ENCODE results near the gene TMEM196. TPM values are rescaled to one million over a fixed set of nuclear protein-coding genes. Genes with fewer than 3 reads are reported as not detected.

TMEM196 gene
- not detected for total RNA-seq

DNA sequence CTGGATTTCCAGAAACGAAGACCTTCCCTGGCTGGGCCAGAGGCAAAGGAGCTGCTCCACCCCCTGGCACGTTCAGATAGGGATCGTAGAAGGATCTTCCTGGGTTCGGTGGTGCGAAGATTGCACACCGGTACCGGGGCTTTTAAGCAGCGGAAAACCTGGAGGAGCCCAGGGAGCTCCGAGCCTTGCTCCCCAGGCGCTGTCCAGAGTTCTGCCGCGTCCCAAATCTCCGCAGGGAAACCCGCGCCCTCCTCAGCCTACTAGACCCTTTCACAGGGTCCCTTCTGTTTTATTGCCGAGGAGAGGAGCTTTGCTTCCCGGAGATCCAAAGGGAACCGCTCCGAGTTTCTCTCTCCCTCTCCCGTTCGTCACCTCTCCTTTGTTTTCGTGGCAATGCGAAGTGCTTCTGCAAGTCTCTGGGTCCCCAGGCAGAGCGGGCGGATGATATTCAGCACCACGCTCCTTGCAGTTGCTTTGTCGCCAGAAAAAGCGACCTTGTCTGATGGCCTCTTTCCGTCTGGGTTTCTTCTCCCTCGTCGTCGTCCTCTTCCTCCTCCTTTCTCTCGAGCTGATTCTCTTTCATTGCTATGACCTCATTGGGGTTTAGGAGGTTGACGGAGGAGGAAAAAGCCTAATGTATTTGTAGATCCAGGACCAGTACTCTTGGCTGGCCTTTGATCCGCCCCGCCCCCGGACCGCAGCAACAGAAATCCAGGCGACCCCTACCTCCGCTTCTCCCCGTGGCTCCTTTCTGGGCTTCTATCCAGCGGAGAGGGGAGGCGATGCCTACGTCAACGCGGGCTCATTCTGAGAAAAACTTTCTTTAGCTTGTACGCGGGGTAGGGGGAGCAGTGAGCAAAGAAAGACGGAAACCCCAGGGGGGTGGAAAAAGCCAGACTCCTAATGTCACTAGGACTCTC, at the start of gene TMEM196:
TSS of gene TMEM196 (minus strand) at position 777 of the 920 bp plus-strand sequence. CDS start 921 bp downstream, outside the sequence.
- Histone ChIP-seq H3K27ac (no peak within 1 kb of the TSS), H3K9me3 (no peaks in the 10 kb centered on the region), H3K4me1 (peaks cover 0 to 19% (median 4%) of the 10 kb centered on the region in 4 donors), H3K27me3 (peaks cover 0 to 44% of the 10 kb centered on the region in 2 donors), H3K36me3 (no peaks in the 10 kb centered on the region), H3K4me3 (peak within 1 kb of the TSS; percentile 5 to 36 (median 14))
- WGBS, 2 donors = 2 to 3% methylated on average over 48 to 49 of the region's 49 CpGs
- TF ChIP-seq POLR2A (IDR thresholded peaks at IDR 0.05) (no peak), EP300 (IDR thresholded peaks at IDR 0.05) (no peak)
- TF ChIP-seq, protein P1, sequence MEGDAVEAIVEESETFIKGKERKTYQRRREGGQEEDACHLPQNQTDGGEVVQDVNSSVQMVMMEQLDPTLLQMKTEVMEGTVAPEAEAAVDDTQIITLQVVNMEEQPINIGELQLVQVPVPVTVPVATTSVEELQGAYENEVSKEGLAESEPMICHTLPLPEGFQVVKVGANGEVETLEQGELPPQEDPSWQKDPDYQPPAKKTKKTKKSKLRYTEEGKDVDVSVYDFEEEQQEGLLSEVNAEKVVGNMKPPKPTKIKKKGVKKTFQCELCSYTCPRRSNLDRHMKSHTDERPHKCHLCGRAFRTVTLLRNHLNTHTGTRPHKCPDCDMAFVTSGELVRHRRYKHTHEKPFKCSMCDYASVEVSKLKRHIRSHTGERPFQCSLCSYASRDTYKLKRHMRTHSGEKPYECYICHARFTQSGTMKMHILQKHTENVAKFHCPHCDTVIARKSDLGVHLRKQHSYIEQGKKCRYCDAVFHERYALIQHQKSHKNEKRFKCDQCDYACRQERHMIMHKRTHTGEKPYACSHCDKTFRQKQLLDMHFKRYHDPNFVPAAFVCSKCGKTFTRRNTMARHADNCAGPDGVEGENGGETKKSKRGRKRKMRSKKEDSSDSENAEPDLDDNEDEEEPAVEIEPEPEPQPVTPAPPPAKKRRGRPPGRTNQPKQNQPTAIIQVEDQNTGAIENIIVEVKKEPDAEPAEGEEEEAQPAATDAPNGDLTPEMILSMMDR (IDR thresholded peaks at IDR 0.05) = no peak
- DNase-seq (ENCODE audit: low spot score in 2 of 2) = no peak

DNA sequence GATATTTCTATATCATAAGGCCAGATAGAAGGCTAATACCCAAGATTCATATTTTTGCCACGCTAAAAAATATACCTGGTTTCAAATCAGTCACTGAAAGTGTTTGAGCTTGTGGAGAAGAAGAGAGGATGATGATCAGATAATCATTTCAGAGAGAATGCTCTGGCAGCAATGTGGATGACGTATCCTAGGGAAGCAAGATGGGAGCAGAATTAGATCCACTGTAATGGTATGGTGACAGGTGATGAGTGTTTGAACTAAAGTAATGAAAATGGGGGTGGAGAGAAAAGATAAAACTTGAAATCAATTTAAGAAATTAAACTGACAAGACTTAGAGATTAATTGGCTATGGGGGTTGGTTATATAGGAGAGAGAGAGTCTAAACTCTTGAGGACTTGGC, 42.7 kb upstream of the TMEM196 start:
- Histone ChIP-seq H3K27me3 (no peaks in the 10 kb centered on the region), H3K4me1 (no peaks in the 10 kb centered on the region), H3K4me3 (no peak overlapping the region), H3K9me3 (peaks cover 0 to 4% (median 0%) of the 10 kb centered on the region in 4 donors), H3K27ac (no peak overlapping the region), H3K36me3 (no peaks in the 10 kb centered on the region)
- WGBS, 2 donors = 92 to 93% methylated on average over 2 of the region's 2 CpGs
- DNase-seq (ENCODE audit: low spot score in 2 of 2) = no peak
- no peak for TF ChIP-seq POLR2A (IDR thresholded peaks at IDR 0.05)
- TF ChIP-seq, protein P1 (IDR thresholded peaks at IDR 0.05) = no peak
- TF ChIP-seq EP300 (IDR thresholded peaks at IDR 0.05) = no peak

DNA sequence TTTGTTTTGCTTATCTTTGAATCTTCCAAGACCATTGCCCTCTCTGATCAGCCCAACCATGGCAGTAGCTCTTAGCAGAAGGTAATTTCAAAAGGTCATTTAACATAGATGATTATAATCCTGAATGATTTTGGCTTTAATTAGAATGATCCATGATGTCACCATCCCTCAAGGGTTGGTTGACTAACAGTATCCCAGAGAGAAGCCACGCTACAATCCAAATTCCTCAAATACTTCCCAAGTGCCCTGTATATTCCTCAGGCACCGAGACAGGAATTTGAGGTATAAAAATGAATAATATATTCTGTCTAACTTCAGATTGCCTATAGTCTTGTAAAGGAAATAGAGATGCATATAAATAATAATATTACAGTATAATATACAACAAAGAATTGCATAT, 42.1 kb upstream of the TMEM196 start:
- Histone ChIP-seq H3K27ac (no peak overlapping the region), H3K9me3 (peaks cover 0 to 4% (median 0%) of the 10 kb centered on the region in 4 donors), H3K4me1 (no peaks in the 10 kb centered on the region), H3K27me3 (no peaks in the 10 kb centered on the region), H3K36me3 (no peaks in the 10 kb centered on the region), H3K4me3 (no peak overlapping the region)
- TF ChIP-seq, protein P1 (IDR thresholded peaks at IDR 0.05) = no peak
- TF ChIP-seq EP300 (IDR thresholded peaks at IDR 0.05) (no peak), POLR2A (IDR thresholded peaks at IDR 0.05) (no peak)
- 49 to 50% methylated on average over 2 of the region's 2 CpGs for WGBS, 2 donors
- no peak for DNase-seq (ENCODE audit: low spot score in 2 of 2)

DNA sequence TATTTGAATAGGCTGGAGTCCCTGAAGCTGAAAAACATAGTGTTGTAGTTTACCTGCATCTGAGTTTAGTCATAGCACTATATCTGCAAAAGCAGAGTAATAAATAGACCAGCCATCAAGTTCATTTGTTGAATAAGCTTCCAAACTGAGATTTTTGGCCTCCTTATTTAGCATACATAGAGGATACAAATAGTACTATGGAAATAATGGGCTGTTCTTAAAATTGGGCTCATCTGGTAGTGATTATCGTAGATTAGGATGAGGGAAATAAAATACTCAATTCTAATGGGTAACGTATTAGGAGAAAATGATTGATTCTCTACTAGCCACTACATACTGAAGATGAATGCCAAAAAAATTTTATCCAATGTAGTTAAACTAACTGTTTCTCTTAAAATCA, 41.4 kb upstream of the TMEM196 start:
- no peaks in the 10 kb centered on the region for H3K4me1 ChIP-seq
- 62 to 78% methylated on average over 2 of the region's 2 CpGs for WGBS, 2 donors
- H3K36me3 ChIP-seq = no peaks in the 10 kb centered on the region
- no peak overlapping the region for H3K4me3 ChIP-seq
- H3K9me3 ChIP-seq = no peaks in the 10 kb centered on the region
- no peak overlapping the region for H3K27ac ChIP-seq
- no peak for DNase-seq (ENCODE audit: low spot score in 2 of 2)
- TF ChIP-seq, protein P1 (IDR thresholded peaks at IDR 0.05) = no peak
- TF ChIP-seq EP300 (IDR thresholded peaks at IDR 0.05) (no peak), POLR2A (IDR thresholded peaks at IDR 0.05) (no peak)
- no peaks in the 10 kb centered on the region for H3K27me3 ChIP-seq

DNA sequence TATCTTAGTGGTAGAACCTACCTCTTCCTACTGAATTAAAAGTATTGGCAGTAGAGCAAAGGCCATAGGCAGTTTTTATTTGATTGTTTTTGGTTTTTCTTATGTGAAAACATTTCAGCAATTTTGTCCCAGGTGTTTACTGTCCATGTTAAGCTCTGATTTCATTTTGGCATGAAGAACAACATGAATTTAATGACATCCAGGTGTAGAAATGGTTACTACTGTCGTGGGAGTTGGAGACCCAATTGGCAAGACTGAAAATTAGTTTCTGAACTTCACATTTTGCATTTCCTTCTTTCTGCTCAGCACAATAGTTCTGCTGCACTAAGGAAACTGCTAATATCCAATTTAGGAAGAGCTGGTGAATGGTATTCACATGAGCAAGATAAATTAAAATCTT, 38.0 kb upstream of the TMEM196 start:
- no peak overlapping the region for H3K27ac ChIP-seq
- no peak for DNase-seq (ENCODE audit: low spot score in 2 of 2)
- H3K4me3 ChIP-seq = no peak overlapping the region
- no peaks in the 10 kb centered on the region for H3K4me1 ChIP-seq
- no peaks in the 10 kb centered on the region for H3K9me3 ChIP-seq
- 49 to 59% methylated on average over 1 of the region's 1 CpG for WGBS, 2 donors
- no peaks in the 10 kb centered on the region for H3K36me3 ChIP-seq
- H3K27me3 ChIP-seq = no peaks in the 10 kb centered on the region
- TF ChIP-seq EP300 (IDR thresholded peaks at IDR 0.05) (no peak), POLR2A (IDR thresholded peaks at IDR 0.05) (no peak)
- TF ChIP-seq, protein P1 (IDR thresholded peaks at IDR 0.05) = no peak
